ENCODE data around the gene GSN. TPM values are rescaled to one million over a fixed set of nuclear protein-coding genes. Genes with fewer than 3 reads are reported as not detected.

Gene GSN
- total and polyA plus RNA-seq, 2 of the 13 experiments (the other 11 are each of a cell fraction or from before 2014, with no cell fraction given): 294 to 307 TPM

GRCh38 chr9:121230256-121230655, 37.7 kb upstream of the GSN start:
- no peak overlapping the region for H3K4me3 ChIP-seq (replicated peaks in 1 of 3; ENCODE audit: insufficient read depth in 1 of 3, low read depth in 2 of 3, low read length in 3 of 3)
- CTCF ChIA-PET (ENCODE audit: low intra/inter-chr PET ratio, low total read pairs): no interaction called here
- no peak overlapping the region for H3K9ac ChIP-seq (ENCODE audit: insufficient read depth, low read depth, low read length)
- WGBS (ENCODE audit: low lambda C conversion rate): 34% methylated on average over 5 of the region's 5 CpGs
- H2AFZ ChIP-seq (ENCODE audit: low read length): no peak overlapping the region
- H4K20me1 ChIP-seq (ENCODE audit: insufficient read depth, low read length): no peaks in the 10 kb centered on the region
- no peak overlapping the region for H3K27ac ChIP-seq (ENCODE audit: extremely low read length, insufficient read depth, low read length)
- in situ Hi-C loops (cut with HindIII; ENCODE audit: extremely low pct_ligation_motif_present, low pct_unique_long_range_greater_than_20kb) (no loop called here), intact Hi-C loops (cut with micrococcal nuclease; ENCODE audit: unreplicated experiment) (loop anchor here (5.0 kb wide), 1 partner anchor 37 kb away; the partner anchor contains the start of gene GSN)
- H3K9me3 ChIP-seq (ENCODE audit: low read length): no peaks in the 10 kb centered on the region
- H3K4me1 ChIP-seq (ENCODE audit: insufficient read depth, low read length): peaks cover 28% of the 10 kb centered on the region
- FAIRE-seq (no peak), ATAC-seq (no peak), DNase-seq (ENCODE audit: low spot score) (no peak)
- BruUV-seq (replicated peaks): no TSS peak
- POLR2A ChIA-PET: no interaction called here
- H3K36me3 ChIP-seq (replicated peaks in 1 of 2; ENCODE audit: control insufficient read depth in 1 of 2, insufficient read depth in 2 of 2, low read length in 2 of 2): no peaks in the 10 kb centered on the region
- no peak overlapping the region for H3K4me2 ChIP-seq (ENCODE audit: low read depth, low read length)
- H3K27me3 ChIP-seq (ENCODE audit: control insufficient read depth in 1 of 2, insufficient read depth in 2 of 2, low read length in 2 of 2): no peaks in the 10 kb centered on the region
- no peaks in the 10 kb centered on the region for H3K79me2 ChIP-seq (ENCODE audit: insufficient read depth, low read length)
- TF ChIP-seq ZBTB39 (CRISPR knock-in tag; IDR thresholded peaks at IDR 0.05): no peak
- no peak for TF ChIP-seq RARG (CRISPR knock-in tag; IDR thresholded peaks at IDR 0.05; ENCODE audit: low read depth)
- no peak for TF ChIP-seq ZNF136 (CRISPR knock-in tag; IDR thresholded peaks at IDR 0.05; ENCODE audit: low read depth)
- TF ChIP-seq ZEB1 (IDR thresholded peaks at IDR 0.05; ENCODE audit: insufficient replicate concordance, low read depth): no peak
- TF ChIP-seq, protein P1, sequence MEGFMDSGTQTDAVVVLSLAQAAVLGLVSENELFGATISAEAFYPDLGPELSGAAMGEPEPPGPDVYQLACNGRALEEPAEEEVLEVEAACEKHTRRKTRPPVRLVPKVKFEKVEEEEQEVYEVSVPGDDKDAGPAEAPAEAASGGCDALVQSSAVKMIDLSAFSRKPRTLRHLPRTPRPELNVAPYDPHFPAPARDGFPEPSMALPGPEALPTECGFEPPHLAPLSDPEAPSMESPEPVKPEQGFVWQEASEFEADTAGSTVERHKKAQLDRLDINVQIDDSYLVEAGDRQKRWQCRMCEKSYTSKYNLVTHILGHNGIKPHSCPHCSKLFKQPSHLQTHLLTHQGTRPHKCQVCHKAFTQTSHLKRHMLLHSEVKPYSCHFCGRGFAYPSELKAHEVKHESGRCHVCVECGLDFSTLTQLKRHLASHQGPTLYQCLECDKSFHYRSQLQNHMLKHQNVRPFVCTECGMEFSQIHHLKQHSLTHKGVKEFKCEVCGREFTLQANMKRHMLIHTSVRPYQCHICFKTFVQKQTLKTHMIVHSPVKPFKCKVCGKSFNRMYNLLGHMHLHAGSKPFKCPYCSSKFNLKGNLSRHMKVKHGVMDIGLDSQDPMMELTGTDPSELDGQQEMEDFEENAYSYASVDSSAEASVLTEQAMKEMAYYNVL (CRISPR knock-in tag; IDR thresholded peaks at IDR 0.05; ENCODE audit: borderline replicate concordance): no peak
- no peak for TF ChIP-seq ARID4A (CRISPR knock-in tag; IDR thresholded peaks at IDR 0.05; ENCODE audit: borderline replicate concordance)
- no peak for TF ChIP-seq ZNF451 (CRISPR knock-in tag; IDR thresholded peaks at IDR 0.05)
- TF ChIP-seq PRDM15 (CRISPR knock-in tag; IDR thresholded peaks at IDR 0.05): no peak
- TF ChIP-seq KAT2B (IDR thresholded peaks at IDR 0.05; ENCODE audit: borderline replicate concordance, low read depth, low read length): no peak
- TF ChIP-seq NPAS2 (CRISPR knock-in tag; IDR thresholded peaks at IDR 0.05; ENCODE audit: borderline replicate concordance): no peak
- no peak for TF ChIP-seq IKZF5 (CRISPR knock-in tag; IDR thresholded peaks at IDR 0.05)

Measured in HepG2 (cell line).